ENCODE data around the gene LY6G6D. TPM values are rescaled to one million over a fixed set of nuclear protein-coding genes. Genes with fewer than 3 reads are reported as not detected.

LY6G6D gene
- total and polyA plus RNA-seq, 2 of the 13 experiments (the other 11 are each of a cell fraction or from before 2014, with no cell fraction given): not detected

DNA sequence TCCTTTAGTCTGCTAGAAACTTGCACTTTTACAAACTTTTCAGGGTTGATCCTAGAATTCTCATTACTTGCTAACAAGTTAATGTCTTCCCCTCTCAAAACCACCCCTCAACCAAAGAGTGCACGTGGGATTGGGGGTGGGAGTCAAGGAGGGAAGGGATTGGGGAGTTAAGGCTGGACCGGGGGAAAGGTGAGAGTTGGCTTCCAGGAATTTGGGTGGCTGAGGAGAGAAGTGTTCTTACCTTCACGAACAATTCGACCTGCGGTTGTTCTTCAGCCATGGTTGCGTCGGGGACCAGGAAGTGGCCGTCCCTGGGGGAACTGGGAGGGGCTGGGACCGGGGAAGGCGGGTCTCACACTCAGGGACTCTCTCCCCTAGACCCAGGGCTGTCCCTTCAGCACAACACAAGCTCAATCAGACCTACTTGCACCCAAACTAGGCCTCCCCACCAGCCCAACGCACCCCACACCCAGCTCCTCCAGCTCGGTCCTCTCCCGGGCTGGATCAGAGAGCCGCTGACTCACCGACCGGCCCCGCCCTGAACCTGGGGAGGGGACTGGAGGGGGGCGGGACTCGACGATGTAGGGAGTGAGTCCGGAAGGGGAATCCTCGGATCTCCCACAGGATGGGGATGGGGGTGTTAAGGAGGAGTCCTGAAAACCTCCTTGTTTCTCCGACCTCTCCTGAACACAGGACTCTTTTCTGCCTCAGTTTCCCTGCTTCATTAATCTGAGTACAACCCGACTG lies 21.0 kb downstream of the LY6G6D start, which contains the start of gene CLIC1 (continued):
- TF ChIP-seq, protein P1, sequence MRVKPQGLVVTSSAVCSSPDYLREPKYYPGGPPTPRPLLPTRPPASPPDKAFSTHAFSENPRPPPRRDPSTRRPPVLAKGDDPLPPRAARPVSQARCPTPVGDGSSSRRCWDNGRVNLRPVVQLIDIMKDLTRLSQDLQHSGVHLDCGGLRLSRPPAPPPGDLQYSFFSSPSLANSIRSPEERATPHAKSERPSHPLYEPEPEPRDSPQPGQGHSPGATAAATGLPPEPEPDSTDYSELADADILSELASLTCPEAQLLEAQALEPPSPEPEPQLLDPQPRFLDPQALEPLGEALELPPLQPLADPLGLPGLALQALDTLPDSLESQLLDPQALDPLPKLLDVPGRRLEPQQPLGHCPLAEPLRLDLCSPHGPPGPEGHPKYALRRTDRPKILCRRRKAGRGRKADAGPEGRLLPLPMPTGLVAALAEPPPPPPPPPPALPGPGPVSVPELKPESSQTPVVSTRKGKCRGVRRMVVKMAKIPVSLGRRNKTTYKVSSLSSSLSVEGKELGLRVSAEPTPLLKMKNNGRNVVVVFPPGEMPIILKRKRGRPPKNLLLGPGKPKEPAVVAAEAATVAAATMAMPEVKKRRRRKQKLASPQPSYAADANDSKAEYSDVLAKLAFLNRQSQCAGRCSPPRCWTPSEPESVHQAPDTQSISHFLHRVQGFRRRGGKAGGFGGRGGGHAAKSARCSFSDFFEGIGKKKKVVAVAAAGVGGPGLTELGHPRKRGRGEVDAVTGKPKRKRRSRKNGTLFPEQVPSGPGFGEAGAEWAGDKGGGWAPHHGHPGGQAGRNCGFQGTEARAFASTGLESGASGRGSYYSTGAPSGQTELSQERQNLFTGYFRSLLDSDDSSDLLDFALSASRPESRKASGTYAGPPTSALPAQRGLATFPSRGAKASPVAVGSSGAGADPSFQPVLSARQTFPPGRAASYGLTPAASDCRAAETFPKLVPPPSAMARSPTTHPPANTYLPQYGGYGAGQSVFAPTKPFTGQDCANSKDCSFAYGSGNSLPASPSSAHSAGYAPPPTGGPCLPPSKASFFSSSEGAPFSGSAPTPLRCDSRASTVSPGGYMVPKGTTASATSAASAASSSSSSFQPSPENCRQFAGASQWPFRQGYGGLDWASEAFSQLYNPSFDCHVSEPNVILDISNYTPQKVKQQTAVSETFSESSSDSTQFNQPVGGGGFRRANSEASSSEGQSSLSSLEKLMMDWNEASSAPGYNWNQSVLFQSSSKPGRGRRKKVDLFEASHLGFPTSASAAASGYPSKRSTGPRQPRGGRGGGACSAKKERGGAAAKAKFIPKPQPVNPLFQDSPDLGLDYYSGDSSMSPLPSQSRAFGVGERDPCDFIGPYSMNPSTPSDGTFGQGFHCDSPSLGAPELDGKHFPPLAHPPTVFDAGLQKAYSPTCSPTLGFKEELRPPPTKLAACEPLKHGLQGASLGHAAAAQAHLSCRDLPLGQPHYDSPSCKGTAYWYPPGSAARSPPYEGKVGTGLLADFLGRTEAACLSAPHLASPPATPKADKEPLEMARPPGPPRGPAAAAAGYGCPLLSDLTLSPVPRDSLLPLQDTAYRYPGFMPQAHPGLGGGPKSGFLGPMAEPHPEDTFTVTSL (CRISPR knock-in tag; IDR thresholded peaks at IDR 0.05; ENCODE audit: borderline replicate concordance): 0 out of 2 replicates have a peak, but pooled peaks have one; percentile 21
- TF ChIP-seq ELF1 (CRISPR knock-in tag; IDR thresholded peaks at IDR 0.05) (peak; percentile 90), ZSCAN20 (CRISPR knock-in tag; IDR thresholded peaks at IDR 0.05; ENCODE audit: borderline replicate concordance) (peak; percentile 48; the same call in 1 of the 2 replicates), ZNF546 (CRISPR knock-in tag; conservative IDR thresholded peaks at IDR 0.05) (peak; percentile 91), ZNF256 (CRISPR knock-in tag; conservative IDR thresholded peaks at IDR 0.05) (0 out of 2 replicates have a peak, but pooled peaks have one; percentile 21), ZFP1 (CRISPR knock-in tag; IDR thresholded peaks at IDR 0.05) (0 out of 2 replicates have a peak, but pooled peaks have one; percentile 51), YEATS2 (CRISPR knock-in tag; IDR thresholded peaks at IDR 0.05; ENCODE audit: borderline replicate concordance) (peak; percentile 83; the same call in 1 of the 2 replicates), NR2F2 (IDR thresholded peaks at IDR 0.05; ENCODE audit: borderline replicate concordance, low read depth) (no peak)
- TF ChIP-seq, protein P2, sequence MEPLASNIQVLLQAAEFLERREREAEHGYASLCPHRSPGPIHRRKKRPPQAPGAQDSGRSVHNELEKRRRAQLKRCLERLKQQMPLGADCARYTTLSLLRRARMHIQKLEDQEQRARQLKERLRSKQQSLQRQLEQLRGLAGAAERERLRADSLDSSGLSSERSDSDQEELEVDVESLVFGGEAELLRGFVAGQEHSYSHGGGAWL (CRISPR knock-in tag; IDR thresholded peaks at IDR 0.05): peak; percentile 63; the same call in 1 of the 2 replicates
- TF ChIP-seq, protein P3, sequence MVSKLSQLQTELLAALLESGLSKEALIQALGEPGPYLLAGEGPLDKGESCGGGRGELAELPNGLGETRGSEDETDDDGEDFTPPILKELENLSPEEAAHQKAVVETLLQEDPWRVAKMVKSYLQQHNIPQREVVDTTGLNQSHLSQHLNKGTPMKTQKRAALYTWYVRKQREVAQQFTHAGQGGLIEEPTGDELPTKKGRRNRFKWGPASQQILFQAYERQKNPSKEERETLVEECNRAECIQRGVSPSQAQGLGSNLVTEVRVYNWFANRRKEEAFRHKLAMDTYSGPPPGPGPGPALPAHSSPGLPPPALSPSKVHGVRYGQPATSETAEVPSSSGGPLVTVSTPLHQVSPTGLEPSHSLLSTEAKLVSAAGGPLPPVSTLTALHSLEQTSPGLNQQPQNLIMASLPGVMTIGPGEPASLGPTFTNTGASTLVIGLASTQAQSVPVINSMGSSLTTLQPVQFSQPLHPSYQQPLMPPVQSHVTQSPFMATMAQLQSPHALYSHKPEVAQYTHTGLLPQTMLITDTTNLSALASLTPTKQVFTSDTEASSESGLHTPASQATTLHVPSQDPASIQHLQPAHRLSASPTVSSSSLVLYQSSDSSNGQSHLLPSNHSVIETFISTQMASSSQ (IDR thresholded peaks at IDR 0.05; ENCODE audit: low read depth): peak; percentile 37
- TF ChIP-seq, protein P3 (CRISPR knock-in tag; IDR thresholded peaks at IDR 0.05; ENCODE audit: borderline replicate concordance): peak; percentile 49; the same call in 1 of the 2 replicates
- TF ChIP-seq, protein P4, sequence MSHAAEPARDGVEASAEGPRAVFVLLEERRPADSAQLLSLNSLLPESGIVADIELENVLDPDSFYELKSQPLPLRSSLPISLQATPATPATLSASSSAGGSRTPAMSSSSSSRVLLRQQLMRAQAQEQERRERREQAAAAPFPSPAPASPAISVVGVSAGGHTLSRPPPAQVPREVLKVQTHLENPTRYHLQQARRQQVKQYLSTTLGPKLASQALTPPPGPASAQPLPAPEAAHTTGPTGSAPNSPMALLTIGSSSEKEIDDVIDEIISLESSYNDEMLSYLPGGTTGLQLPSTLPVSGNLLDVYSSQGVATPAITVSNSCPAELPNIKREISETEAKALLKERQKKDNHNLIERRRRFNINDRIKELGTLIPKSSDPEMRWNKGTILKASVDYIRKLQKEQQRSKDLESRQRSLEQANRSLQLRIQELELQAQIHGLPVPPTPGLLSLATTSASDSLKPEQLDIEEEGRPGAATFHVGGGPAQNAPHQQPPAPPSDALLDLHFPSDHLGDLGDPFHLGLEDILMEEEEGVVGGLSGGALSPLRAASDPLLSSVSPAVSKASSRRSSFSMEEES (CRISPR knock-in tag; IDR thresholded peaks at IDR 0.05): peak; percentile 55; the same call in 1 of the 2 replicates
- TF ChIP-seq, protein P5, sequence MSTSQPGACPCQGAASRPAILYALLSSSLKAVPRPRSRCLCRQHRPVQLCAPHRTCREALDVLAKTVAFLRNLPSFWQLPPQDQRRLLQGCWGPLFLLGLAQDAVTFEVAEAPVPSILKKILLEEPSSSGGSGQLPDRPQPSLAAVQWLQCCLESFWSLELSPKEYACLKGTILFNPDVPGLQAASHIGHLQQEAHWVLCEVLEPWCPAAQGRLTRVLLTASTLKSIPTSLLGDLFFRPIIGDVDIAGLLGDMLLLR (CRISPR knock-in tag; IDR thresholded peaks at IDR 0.05): peak; percentile 25; the same call in 1 of the 2 replicates
- TF ChIP-seq, protein P6, sequence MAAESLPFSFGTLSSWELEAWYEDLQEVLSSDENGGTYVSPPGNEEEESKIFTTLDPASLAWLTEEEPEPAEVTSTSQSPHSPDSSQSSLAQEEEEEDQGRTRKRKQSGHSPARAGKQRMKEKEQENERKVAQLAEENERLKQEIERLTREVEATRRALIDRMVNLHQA (CRISPR knock-in tag; IDR thresholded peaks at IDR 0.05): no peak

Data from HepG2 (cell line).